Osteocyte (in vitro differentiated cells): ENCODE results near the gene KREMEN2. TPM values are rescaled to one million over a fixed set of nuclear protein-coding genes. Genes with fewer than 3 reads are reported as not detected.

Experiments
- DNase-seq: peaks from one replicate; pipeline ENCODE4 v3.0.0; 2021; ENCODE audit warnings: mixed read lengths; ENCODE audit not compliant: unreplicated experiment; ENCODE audit errors: extremely low spot score
- H3K27ac Mint-ChIP-seq: one replicate; pipeline ENCODE4 v1.8.0; 2021; ENCODE audit warnings: mild to moderate bottlenecking, mixed read lengths; ENCODE audit not compliant: unreplicated experiment
- H3K27me3 Mint-ChIP-seq: one replicate; pipeline ENCODE4 v1.8.0; 2021; ENCODE audit warnings: mixed read lengths; ENCODE audit not compliant: unreplicated experiment
- H3K36me3 Mint-ChIP-seq: one replicate; pipeline ENCODE4 v1.8.0; 2021; ENCODE audit warnings: mixed read lengths; ENCODE audit not compliant: unreplicated experiment
- H3K4me1 Mint-ChIP-seq: one replicate; pipeline ENCODE4 v1.8.0; 2021; ENCODE audit warnings: mixed read lengths; ENCODE audit not compliant: unreplicated experiment
- H3K4me3 Mint-ChIP-seq: one replicate; pipeline ENCODE4 v1.8.0; 2021; ENCODE audit warnings: mild to moderate bottlenecking, moderate library complexity, mixed read lengths; ENCODE audit not compliant: unreplicated experiment
- H3K9me3 Mint-ChIP-seq: one replicate; pipeline ENCODE4 v1.8.0; 2021; ENCODE audit warnings: mixed read lengths; ENCODE audit not compliant: unreplicated experiment
- CTCF ChIP-seq: fragments of 200-600 bp; sonication (generic); IDR thresholded peaks from 2 replicates; pipeline ENCODE4 v1.5.0; 2021; ENCODE audit warnings: antibody characterized with exemption, mild to moderate bottlenecking, moderate library complexity
- total RNA-seq: library from RNA; stranded (reverse); gene quantifications from 2 replicates; pipeline ENCODE4 v1.2.1, GENCODE V29; 2021

KREMEN2 gene
- total RNA-seq, 1 donor from 2014 or later = not detected

GRCh38 chr16:2968738-2969544, 4.9 kb downstream of the KREMEN2 start, which contains the start of gene PAQR4:
Gene PAQR4 (plus strand): TSS chr16:2969348. CDS start chr16:2969675, 327 bp downstream.
- no peak for TF ChIP-seq CTCF
- Mint-ChIP-seq H3K9me3 (no peaks in the 10 kb centered on the region), H3K27me3 (peaks cover 2% of the 10 kb centered on the region), H3K4me3 (peak within 1 kb of the TSS; percentile 68), H3K27ac (no peak within 1 kb of the TSS), H3K4me1 (peaks cover 19% of the 10 kb centered on the region), H3K36me3 (no peaks in the 10 kb centered on the region)
- DNase-seq = peak; percentile 95

GRCh38 chr16:2969545-2970521, 5.8 kb downstream of the KREMEN2 start:
- TF ChIP-seq CTCF = peak; percentile 62
- Mint-ChIP-seq H3K27me3 (no peaks in the 10 kb centered on the region), H3K36me3 (no peaks in the 10 kb centered on the region), H3K27ac (no peak overlapping the region), H3K4me1 (peaks cover 16% of the 10 kb centered on the region), H3K9me3 (no peaks in the 10 kb centered on the region), H3K4me3 (peak overlapping the region; percentile 66)
- no peak for DNase-seq

DNA sequence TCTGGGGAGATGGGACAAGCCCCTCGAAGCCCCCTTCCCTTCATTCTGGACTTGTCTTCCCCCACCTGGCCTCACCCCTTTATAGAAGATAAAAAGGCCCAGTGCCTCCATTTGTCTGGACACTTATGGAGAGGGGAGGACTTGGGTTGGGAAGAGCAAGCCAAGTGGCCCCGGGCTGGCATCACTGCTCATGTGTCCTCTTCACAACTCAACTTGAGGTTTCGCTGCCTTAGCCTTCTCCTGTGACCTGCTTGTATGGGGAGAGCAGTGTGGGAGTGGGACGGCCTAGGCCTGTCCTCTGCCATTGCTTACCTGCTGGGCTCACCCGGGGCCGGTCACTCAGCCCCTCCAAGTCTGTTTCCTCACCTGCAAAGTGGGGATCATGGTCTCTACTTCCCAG, 6.5 kb downstream of the KREMEN2 start:
- H3K27ac Mint-ChIP-seq = no peak overlapping the region
- no peaks in the 10 kb centered on the region for H3K36me3 Mint-ChIP-seq
- peaks cover 16% of the 10 kb centered on the region for H3K4me1 Mint-ChIP-seq
- no peaks in the 10 kb centered on the region for H3K27me3 Mint-ChIP-seq
- H3K9me3 Mint-ChIP-seq = no peaks in the 10 kb centered on the region
- H3K4me3 Mint-ChIP-seq = peak overlapping the region; percentile 66
- no peak for TF ChIP-seq CTCF
- no peak for DNase-seq

DNA sequence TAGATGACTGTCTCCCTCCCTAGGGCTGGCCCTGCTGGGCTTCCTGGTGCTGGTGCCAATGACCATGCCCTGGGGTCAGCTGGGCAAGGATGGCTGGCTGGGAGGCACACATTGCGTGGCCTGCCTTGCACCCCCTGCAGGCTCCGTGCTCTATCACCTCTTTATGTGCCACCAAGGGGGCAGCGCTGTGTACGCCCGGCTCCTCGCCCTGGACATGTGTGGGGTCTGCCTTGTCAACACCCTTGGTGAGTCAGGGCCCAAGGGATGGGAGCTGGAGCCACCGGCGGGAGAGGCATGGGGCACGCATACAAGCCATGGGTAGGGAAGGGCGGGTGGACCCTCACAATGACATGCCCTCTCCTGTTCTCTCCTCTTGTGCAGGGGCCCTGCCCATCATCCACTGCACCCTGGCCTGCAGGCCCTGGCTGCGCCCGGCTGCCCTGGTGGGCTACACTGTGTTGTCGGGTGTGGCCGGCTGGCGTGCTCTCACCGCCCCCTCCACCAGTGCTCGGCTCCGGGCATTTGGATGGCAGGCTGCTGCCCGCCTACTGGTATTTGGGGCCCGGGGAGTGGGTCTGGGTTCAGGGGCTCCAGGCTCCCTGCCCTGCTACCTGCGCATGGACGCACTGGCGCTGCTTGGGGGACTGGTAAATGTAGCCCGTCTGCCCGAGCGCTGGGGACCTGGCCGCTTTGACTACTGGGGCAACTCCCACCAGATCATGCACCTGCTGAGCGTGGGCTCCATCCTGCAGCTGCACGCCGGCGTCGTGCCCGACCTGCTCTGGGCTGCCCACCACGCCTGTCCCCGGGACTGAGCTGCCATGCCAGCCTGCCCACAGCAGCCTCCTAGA, 7.3 kb downstream of the KREMEN2 start:
- H3K27me3 Mint-ChIP-seq = no peaks in the 10 kb centered on the region

More for the DNA sequence above, 7.3 kb downstream of the KREMEN2 start:
- H3K9me3 Mint-ChIP-seq = no peaks in the 10 kb centered on the region
- peaks cover 16% of the 10 kb centered on the region for H3K4me1 Mint-ChIP-seq
- no peak overlapping the region for H3K27ac Mint-ChIP-seq
- no peak for TF ChIP-seq CTCF
- DNase-seq = no peak
- no peaks in the 10 kb centered on the region for H3K36me3 Mint-ChIP-seq
- no peak overlapping the region for H3K4me3 Mint-ChIP-seq
